ENCODE measurements around the gene GGCT.
"Not testable (repeated sequence)": the region's sequence is repeated elsewhere in the genome, so short reads cannot be mapped to it uniquely, and the experiment has no call there.

Gene GGCT

GRCh38 chr7:30546596-30546995 lies 42.0 kb upstream of the GGCT start:
- H3K79me2 ChIP-seq (ENCODE audit: insufficient read depth, low read length): no peaks in the 10 kb centered on the region
- no peak overlapping the region for H3K4me2 ChIP-seq (ENCODE audit: low read depth, low read length, poor library complexity, severe bottlenecking)
- no peak overlapping the region for H3K9ac ChIP-seq (ENCODE audit: low read depth, low read length, poor library complexity, severe bottlenecking)
- TF ChIP-seq EZH2phosphoT487 (IDR thresholded peaks at IDR 0.05; ENCODE audit: borderline replicate concordance): no peak
- no peak for TF ChIP-seq CTCF (conservative IDR thresholded peaks at IDR 0.05; ENCODE audit: low read length)
- no peak overlapping the region for H3K4me3 ChIP-seq (ENCODE audit: low read length, poor library complexity, severe bottlenecking)
- H3K4me1 ChIP-seq (ENCODE audit: insufficient read depth, low read length, poor library complexity, severe bottlenecking): no peaks in the 10 kb centered on the region
- no peaks in the 10 kb centered on the region for H3K36me3 ChIP-seq (ENCODE audit: insufficient read depth, low read length)
- H4K20me1 ChIP-seq (ENCODE audit: insufficient read depth, low read length, poor library complexity, severe bottlenecking): no peaks in the 10 kb centered on the region
- no peaks in the 10 kb centered on the region for H3K9me3 ChIP-seq (ENCODE audit: insufficient read depth, low read depth, low read length)
- no peak overlapping the region for H2AFZ ChIP-seq (ENCODE audit: low read length)
- no peaks in the 10 kb centered on the region for H3K27me3 ChIP-seq (ENCODE audit: insufficient read depth, low read length, poor library complexity, severe bottlenecking)
- no peaks in the 10 kb centered on the region for H3F3A ChIP-seq (ENCODE audit: low read depth)
- H3K9me2 ChIP-seq (replicated peaks; ENCODE audit: low read depth, low read length): no peaks in the 10 kb centered on the region

GRCh38 chr7:30545791-30546555 lies 41.3 kb upstream of the GGCT start:
- no peaks in the 10 kb centered on the region for H3K9me3 ChIP-seq (ENCODE audit: insufficient read depth, low read depth, low read length)

GRCh38 chr7:30543813-30544525 lies 39.3 kb upstream of the GGCT start:
- no peaks in the 10 kb centered on the region for H4K20me1 ChIP-seq (ENCODE audit: insufficient read depth, low read length, poor library complexity, severe bottlenecking)
- no peaks in the 10 kb centered on the region for H3K36me3 ChIP-seq (ENCODE audit: insufficient read depth, low read length)
- TF ChIP-seq CTCF (conservative IDR thresholded peaks at IDR 0.05; ENCODE audit: low read length) (no peak), EZH2phosphoT487 (IDR thresholded peaks at IDR 0.05; ENCODE audit: borderline replicate concordance) (no peak)
- H3K4me3 ChIP-seq (ENCODE audit: low read length, poor library complexity, severe bottlenecking): no peak overlapping the region
- H3K9me3 ChIP-seq (ENCODE audit: insufficient read depth, low read depth, low read length): no peaks in the 10 kb centered on the region
- no peaks in the 10 kb centered on the region for H3K79me2 ChIP-seq (ENCODE audit: insufficient read depth, low read length)
- no peaks in the 10 kb centered on the region for H3K27me3 ChIP-seq (ENCODE audit: insufficient read depth, low read length, poor library complexity, severe bottlenecking)
- no peak overlapping the region for H3K9ac ChIP-seq (ENCODE audit: low read depth, low read length, poor library complexity, severe bottlenecking)
- no peaks in the 10 kb centered on the region for H3K4me1 ChIP-seq (ENCODE audit: insufficient read depth, low read length, poor library complexity, severe bottlenecking)
- H3K9me2 ChIP-seq (replicated peaks; ENCODE audit: low read depth, low read length): no peaks in the 10 kb centered on the region
- H2AFZ ChIP-seq (ENCODE audit: low read length): no peak overlapping the region
- no peaks in the 10 kb centered on the region for H3F3A ChIP-seq (ENCODE audit: low read depth)
- no peak overlapping the region for H3K4me2 ChIP-seq (ENCODE audit: low read depth, low read length, poor library complexity, severe bottlenecking)

More at GRCh38 chr7:30545791-30546555, 41.3 kb upstream of the GGCT start:
- TF ChIP-seq EZH2phosphoT487 (IDR thresholded peaks at IDR 0.05; ENCODE audit: borderline replicate concordance): no peak
- Histone ChIP-seq H3K4me3 (ENCODE audit: low read length, poor library complexity, severe bottlenecking) (no peak overlapping the region), H2AFZ (ENCODE audit: low read length) (no peak overlapping the region), H3K4me2 (ENCODE audit: low read depth, low read length, poor library complexity, severe bottlenecking) (no peak overlapping the region), H3K4me1 (ENCODE audit: insufficient read depth, low read length, poor library complexity, severe bottlenecking) (no peaks in the 10 kb centered on the region), H3K36me3 (ENCODE audit: insufficient read depth, low read length) (no peaks in the 10 kb centered on the region), H3K27me3 (ENCODE audit: insufficient read depth, low read length, poor library complexity, severe bottlenecking) (no peaks in the 10 kb centered on the region), H3K9me2 (replicated peaks; ENCODE audit: low read depth, low read length) (no peaks in the 10 kb centered on the region), H4K20me1 (ENCODE audit: insufficient read depth, low read length, poor library complexity, severe bottlenecking) (no peaks in the 10 kb centered on the region), H3K79me2 (ENCODE audit: insufficient read depth, low read length) (no peaks in the 10 kb centered on the region), H3K9ac (ENCODE audit: low read depth, low read length, poor library complexity, severe bottlenecking) (no peak overlapping the region), H3F3A (ENCODE audit: low read depth) (no peaks in the 10 kb centered on the region)

GRCh38 chr7:30543115-30543514 lies 38.5 kb upstream of the GGCT start:
- not testable (repeated sequence) for H3K4me2 ChIP-seq (ENCODE audit: low read depth, low read length, poor library complexity, severe bottlenecking); H3F3A ChIP-seq (ENCODE audit: low read depth); H3K27me3 ChIP-seq (ENCODE audit: insufficient read depth, low read length, poor library complexity, severe bottlenecking); H3K4me1 ChIP-seq (ENCODE audit: insufficient read depth, low read length, poor library complexity, severe bottlenecking); H3K36me3 ChIP-seq (ENCODE audit: insufficient read depth, low read length); H4K20me1 ChIP-seq (ENCODE audit: insufficient read depth, low read length, poor library complexity, severe bottlenecking); H3K9me2 ChIP-seq (replicated peaks; ENCODE audit: low read depth, low read length); H2AFZ ChIP-seq (ENCODE audit: low read length); H3K9ac ChIP-seq (ENCODE audit: low read depth, low read length, poor library complexity, severe bottlenecking); H3K4me3 ChIP-seq (ENCODE audit: low read length, poor library complexity, severe bottlenecking); H3K9me3 ChIP-seq (ENCODE audit: insufficient read depth, low read depth, low read length); H3K79me2 ChIP-seq (ENCODE audit: insufficient read depth, low read length)

Measured in Loucy (cell line).